Measurements from ENCODE around the gene CYS1.
"Not testable (repeated sequence)": the region's sequence is repeated elsewhere in the genome, so short reads cannot be mapped to it uniquely, and the experiment has no call there.

The CYS1 gene

GRCh38 chr2:10011606-10012325 is 68.4 kb downstream of the CYS1 start:
- not testable (repeated sequence) for DNase-seq

DNA sequence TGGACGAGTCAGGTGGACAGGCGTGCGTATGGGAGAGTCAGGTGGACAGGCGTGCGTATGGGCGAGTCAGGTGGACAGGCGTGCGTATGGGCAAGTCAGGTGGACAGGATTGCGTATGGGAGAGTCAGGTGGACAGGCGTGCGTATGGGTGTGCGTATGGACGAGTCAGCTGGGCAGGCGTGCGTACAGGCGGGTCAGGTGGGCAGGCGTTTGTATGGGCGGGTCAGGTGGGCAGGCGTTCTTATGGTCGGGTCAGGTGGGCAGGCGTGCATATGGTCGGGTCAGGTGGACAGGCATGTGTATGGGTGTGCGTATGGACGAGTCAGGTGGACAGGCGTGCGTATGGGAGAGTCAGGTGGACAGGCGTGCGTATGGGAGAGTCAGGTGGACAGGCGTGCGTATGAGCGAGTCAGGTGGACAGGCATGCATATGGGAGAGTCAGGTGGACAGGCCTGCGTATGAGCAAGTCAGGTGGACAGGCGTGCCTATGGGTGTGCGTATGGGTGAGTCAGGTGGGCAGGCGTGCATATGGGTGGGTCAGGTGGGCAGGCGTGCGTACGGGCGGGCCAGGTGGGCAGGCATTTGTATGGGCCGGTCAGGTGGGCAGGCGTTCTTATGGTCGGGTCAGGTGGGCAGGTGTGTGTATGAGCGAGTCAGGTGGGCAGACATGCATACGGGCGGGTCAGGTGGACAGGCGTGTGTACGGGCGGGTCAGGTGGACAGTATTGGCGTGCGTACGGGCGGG is 69.2 kb downstream of the CYS1 start:
- not testable (repeated sequence) for DNase-seq

- no peak for DNase-seq
Observed at GRCh38 chr2:10009811-10010781, 70.1 kb downstream of the CYS1 start.

DNA sequence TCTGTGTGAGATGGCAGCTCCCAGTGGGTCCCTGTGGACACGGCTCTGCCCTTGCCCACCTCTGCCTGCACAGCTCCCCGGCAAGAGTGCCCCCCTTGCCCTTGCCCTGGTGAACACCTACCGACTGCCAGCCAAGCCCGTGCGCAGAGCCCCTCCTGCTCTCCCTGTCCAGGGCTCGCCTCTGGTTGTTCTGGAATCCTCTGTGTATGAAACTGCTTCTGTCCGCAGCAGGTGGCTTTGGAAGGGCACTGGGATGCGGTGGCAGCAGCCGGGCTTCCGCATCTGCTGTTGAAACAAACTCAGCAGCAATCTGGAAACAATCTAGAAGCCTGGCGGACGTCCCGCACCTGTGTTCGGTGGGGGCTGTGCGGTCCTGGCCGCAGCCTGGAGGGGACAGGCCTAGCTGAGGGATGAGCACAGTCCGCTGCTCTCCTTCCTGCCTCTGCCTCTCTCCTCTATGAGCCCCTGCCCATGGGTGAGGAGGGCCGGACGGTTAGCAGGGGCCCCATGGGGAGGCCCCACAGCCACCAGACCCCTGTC is 70.9 kb downstream of the CYS1 start:
- DNase-seq = no peak

- DNase-seq = no peak
Observed at GRCh38 chr2:10008809-10009176, 71.4 kb downstream of the CYS1 start.

- DNase-seq = no peak
Observed at GRCh38 chr2:10007921-10008808, 72.0 kb downstream of the CYS1 start.

DNA sequence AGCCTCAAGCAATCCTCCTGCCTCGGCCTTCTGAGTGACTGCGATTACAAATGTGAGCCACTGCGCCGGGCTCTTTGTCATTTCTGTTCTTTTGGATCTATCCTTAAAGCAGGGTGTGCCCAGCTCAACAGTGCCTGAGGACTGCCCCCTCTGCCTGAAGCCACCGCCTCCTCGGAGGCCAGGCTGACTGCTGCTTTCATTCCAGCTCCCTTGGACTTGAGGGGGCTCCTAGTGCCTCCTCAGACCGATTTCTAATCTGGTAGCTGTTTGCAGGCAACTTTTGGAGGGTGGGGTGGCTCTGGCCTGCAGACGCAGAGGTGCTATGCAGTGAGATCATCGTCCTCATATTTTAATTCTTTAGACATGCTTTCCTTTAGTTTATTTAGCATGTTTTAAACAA is 72.8 kb downstream of the CYS1 start:
- DNase-seq = no peak

Data from SHP77 treated with DMSO at 0.1 percent for 48 hours (cell line).